Uterus (tissue), 2 donors: Measurements from ENCODE around the gene CLMP.

Source experiments
- POLR2A ChIP-seq, 2 donors: fragments of 450-650 bp; IDR thresholded peaks; one replicate each; pipeline ENCODE4 v1.6.1; 2016; ENCODE audit warnings: antibody characterized with exemption in 2 of 2, mild to moderate bottlenecking in 1 of 2, moderate library complexity in 1 of 2
- TF ChIP-seq, protein P1 (sequence below), 4 experiments: fragments of 200-600 bp in 2 of 4; fragments of 450-650 bp in 2 of 4; sonication (generic) in 2 of 4; IDR thresholded peaks; one replicate each; pipeline ENCODE4 v1.5.1; 2016 to 2019; ENCODE audit warnings: antibody characterized with exemption in 4 of 4, mild to moderate bottlenecking in 2 of 4, moderate library complexity in 1 of 4

DNA sequence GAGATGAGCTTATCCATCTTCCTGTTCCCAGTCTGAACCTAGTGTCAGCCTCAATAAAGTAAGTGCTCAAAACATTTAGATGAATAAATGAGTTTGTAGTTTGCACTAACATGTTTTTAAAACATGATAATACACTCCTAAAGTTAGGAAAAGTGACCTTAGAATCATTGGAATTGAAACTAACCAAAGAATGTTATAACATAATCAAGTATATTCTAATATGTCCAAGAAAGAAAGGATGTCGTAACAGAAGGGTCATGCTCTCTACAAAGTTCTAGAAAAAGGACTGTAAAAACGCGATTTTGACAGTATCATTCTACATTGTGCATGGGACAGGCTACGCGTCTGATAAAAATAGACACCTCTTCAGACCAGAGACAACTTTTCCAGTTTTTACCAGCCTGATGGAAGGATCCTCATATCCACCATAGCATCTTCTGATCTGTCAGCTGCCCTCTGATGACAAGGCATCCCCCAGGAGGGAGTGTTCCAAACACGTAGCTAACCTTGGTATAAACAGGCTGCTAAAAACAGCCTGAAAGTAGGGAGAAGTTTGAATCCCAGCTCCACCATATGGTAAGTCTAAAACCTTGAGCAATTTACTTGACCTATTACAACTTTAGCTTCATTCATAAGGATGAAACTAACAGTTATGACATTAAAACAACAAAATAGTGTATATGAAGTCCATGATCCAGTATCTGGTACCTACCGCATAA, 30.2 kb downstream of the CLMP start:
- TF ChIP-seq, protein P1, sequence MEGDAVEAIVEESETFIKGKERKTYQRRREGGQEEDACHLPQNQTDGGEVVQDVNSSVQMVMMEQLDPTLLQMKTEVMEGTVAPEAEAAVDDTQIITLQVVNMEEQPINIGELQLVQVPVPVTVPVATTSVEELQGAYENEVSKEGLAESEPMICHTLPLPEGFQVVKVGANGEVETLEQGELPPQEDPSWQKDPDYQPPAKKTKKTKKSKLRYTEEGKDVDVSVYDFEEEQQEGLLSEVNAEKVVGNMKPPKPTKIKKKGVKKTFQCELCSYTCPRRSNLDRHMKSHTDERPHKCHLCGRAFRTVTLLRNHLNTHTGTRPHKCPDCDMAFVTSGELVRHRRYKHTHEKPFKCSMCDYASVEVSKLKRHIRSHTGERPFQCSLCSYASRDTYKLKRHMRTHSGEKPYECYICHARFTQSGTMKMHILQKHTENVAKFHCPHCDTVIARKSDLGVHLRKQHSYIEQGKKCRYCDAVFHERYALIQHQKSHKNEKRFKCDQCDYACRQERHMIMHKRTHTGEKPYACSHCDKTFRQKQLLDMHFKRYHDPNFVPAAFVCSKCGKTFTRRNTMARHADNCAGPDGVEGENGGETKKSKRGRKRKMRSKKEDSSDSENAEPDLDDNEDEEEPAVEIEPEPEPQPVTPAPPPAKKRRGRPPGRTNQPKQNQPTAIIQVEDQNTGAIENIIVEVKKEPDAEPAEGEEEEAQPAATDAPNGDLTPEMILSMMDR (IDR thresholded peaks at IDR 0.05) = no peak
- TF ChIP-seq POLR2A (IDR thresholded peaks at IDR 0.05) = no peak
